Measurements from ENCODE around the gene SRP14.
"Not testable (repeated sequence)": the region's sequence is repeated elsewhere in the genome, so short reads cannot be mapped to it uniquely, and the experiment has no call there.

The SRP14 gene

GRCh38 chr15:40051616-40052415 lies 12.8 kb upstream of the SRP14 start:
- in situ Hi-C loops (cut with HindIII; ENCODE audit: low sequenced_read_pairs) = no loop called here

GRCh38 chr15:40050788-40051470 lies 11.9 kb upstream of the SRP14 start:
- in situ Hi-C loops (cut with HindIII; ENCODE audit: low sequenced_read_pairs) = no loop called here

- in situ Hi-C loops (cut with HindIII; ENCODE audit: low sequenced_read_pairs) = loop anchor here (10.0 kb wide), 1 partner anchor 176 kb away; no protein-coding TSS in a partner anchor
Observed at GRCh38 chr15:40048926-40049475, 10.0 kb upstream of the SRP14 start.

GRCh38 chr15:40048211-40048792 lies 9.3 kb upstream of the SRP14 start:
- in situ Hi-C loops (cut with HindIII; ENCODE audit: low sequenced_read_pairs) = loop anchor here (10.0 kb wide), 1 partner anchor 176 kb away; no protein-coding TSS in a partner anchor

- in situ Hi-C loops (cut with HindIII; ENCODE audit: low sequenced_read_pairs) = loop anchor here (10.0 kb wide), 1 partner anchor 177 kb away; no protein-coding TSS in a partner anchor
Observed at GRCh38 chr15:40047415-40048210, 8.6 kb upstream of the SRP14 start.

GRCh38 chr15:40046721-40047414 lies 7.9 kb upstream of the SRP14 start:
- in situ Hi-C loops (cut with HindIII; ENCODE audit: low sequenced_read_pairs) = loop anchor here (10.0 kb wide), 1 partner anchor 178 kb away; no protein-coding TSS in a partner anchor

- in situ Hi-C loops (cut with HindIII; ENCODE audit: low sequenced_read_pairs) = loop anchor here (10.0 kb wide), 1 partner anchor 179 kb away; no protein-coding TSS in a partner anchor
Observed at GRCh38 chr15:40045572-40046217, 6.7 kb upstream of the SRP14 start.

GRCh38 chr15:40044717-40045571 lies 6.0 kb upstream of the SRP14 start:
- in situ Hi-C loops (cut with HindIII; ENCODE audit: low sequenced_read_pairs) = loop anchor here (10.0 kb wide), 1 partner anchor 180 kb away; no protein-coding TSS in a partner anchor

- in situ Hi-C loops (cut with HindIII; ENCODE audit: low sequenced_read_pairs) = loop anchor here (10.0 kb wide), 1 partner anchor 181 kb away; no protein-coding TSS in a partner anchor
Observed at GRCh38 chr15:40043927-40044716, 5.1 kb upstream of the SRP14 start.

GRCh38 chr15:40042791-40043320 lies 3.9 kb upstream of the SRP14 start:
- in situ Hi-C loops (cut with HindIII; ENCODE audit: low sequenced_read_pairs) = loop anchor here (10.0 kb wide), 1 partner anchor 182 kb away; no protein-coding TSS in a partner anchor

GRCh38 chr15:40040770-40041169 lies 1.8 kb upstream of the SRP14 start:
- in situ Hi-C loops (cut with HindIII; ENCODE audit: low sequenced_read_pairs) = loop anchor here (10.0 kb wide), 1 partner anchor 184 kb away; no protein-coding TSS in a partner anchor

GRCh38 chr15:40040293-40040635 lies 1.3 kb upstream of the SRP14 start:
- in situ Hi-C loops (cut with HindIII; ENCODE audit: low sequenced_read_pairs) = loop anchor here (10.0 kb wide), 1 partner anchor 185 kb away; no protein-coding TSS in a partner anchor

GRCh38 chr15:40038275-40038637 lies 725 bp downstream of the SRP14 start:
- in situ Hi-C loops (cut with HindIII; ENCODE audit: low sequenced_read_pairs) = no loop called here

GRCh38 chr15:40037721-40038120 lies 1.3 kb downstream of the SRP14 start:
- in situ Hi-C loops (cut with HindIII; ENCODE audit: low sequenced_read_pairs) = no loop called here

GRCh38 chr15:40035182-40035581 lies 3.8 kb downstream of the SRP14 start:
- in situ Hi-C loops (cut with HindIII; ENCODE audit: low sequenced_read_pairs) = not testable (repeated sequence)

- in situ Hi-C loops (cut with HindIII; ENCODE audit: low sequenced_read_pairs) = no loop called here
Observed at GRCh38 chr15:40034186-40034946, 4.6 kb downstream of the SRP14 start.
